MCF 10A (cell line): ENCODE data around the gene WFIKKN2. TPM values are rescaled to one million over a fixed set of nuclear protein-coding genes. Genes with fewer than 3 reads are reported as not detected.

ENCODE experiments used
- BruUV-seq: library from RNA; stranded (reverse); fragments of 400-500 nt; replicated peaks from 2 replicates; lab custom pipeline; 2021; lab: Mats Ljungman, UMichigan
- CTCF ChIA-PET: fragments of 300-600 bp; sonication (Branson Sonifier 250); formaldehyde crosslinking; extraction: SDS; loops from one replicate; lab custom pipeline; 2021; ENCODE audit warnings: antibody characterized with exemption, inconsistent platforms; lab: Yijun Ruan, JAX
- POLR2A ChIA-PET: fragments of 300-600, 350-650 bp; sonication (Branson Sonifier 250); formaldehyde crosslinking; extraction: SDS; loops from one replicate; lab custom pipeline; 2020; ENCODE audit warnings: antibody characterized with exemption, inconsistent platforms; lab: Yijun Ruan, JAX
- DNase-seq: peaks from one replicate; pipeline ENCODE4 v3.0.0-alpha.2; 2018; ENCODE audit not compliant: unreplicated experiment
- H3K27ac Mint-ChIP-seq: one replicate; pipeline ENCODE4 v1.8.0; 2022; ENCODE audit warnings: mild to moderate bottlenecking, low read depth, mixed read lengths; ENCODE audit not compliant: unreplicated experiment
- H3K27me3 Mint-ChIP-seq: one replicate; pipeline ENCODE4 v1.8.0; 2022; ENCODE audit warnings: mixed read lengths; ENCODE audit not compliant: insufficient read depth, unreplicated experiment
- H3K36me3 Mint-ChIP-seq: one replicate; pipeline ENCODE4 v1.8.0; 2022; ENCODE audit warnings: mild to moderate bottlenecking, moderate library complexity, mixed read lengths; ENCODE audit not compliant: insufficient read depth, unreplicated experiment
- H3K4me1 Mint-ChIP-seq: one replicate; pipeline ENCODE4 v1.8.0; 2022; ENCODE audit warnings: mixed read lengths; ENCODE audit not compliant: insufficient read depth, unreplicated experiment
- H3K4me3 Mint-ChIP-seq: one replicate; pipeline ENCODE4 v1.8.0; 2022; ENCODE audit warnings: mild to moderate bottlenecking, moderate library complexity, mixed read lengths; ENCODE audit not compliant: unreplicated experiment
- H3K9me3 Mint-ChIP-seq: one replicate; pipeline ENCODE4 v1.8.0; 2022; ENCODE audit warnings: mixed read lengths; ENCODE audit not compliant: unreplicated experiment
- intact Hi-C: fragments of 100-400 bp; cut with micrococcal nuclease; formaldehyde crosslinking; loops from 2 replicates; pipeline ENCODE4 v1.14.1; 2022
- total RNA-seq: library from RNA; stranded (reverse); gene quantifications from 2 replicates; pipeline ENCODE4 v1.2.3, GENCODE V29; 2022
- TF ChIP-seq, protein P1 (sequence below): fragments of 200-600 bp; IDR thresholded peaks from one replicate; pipeline ENCODE4 v1.8.0; 2022; ENCODE audit warnings: antibody characterized with exemption, mild to moderate bottlenecking; ENCODE audit not compliant: unreplicated experiment

Gene WFIKKN2
- total RNA-seq, 1 experiment from 2014 or later: not detected

DNA sequence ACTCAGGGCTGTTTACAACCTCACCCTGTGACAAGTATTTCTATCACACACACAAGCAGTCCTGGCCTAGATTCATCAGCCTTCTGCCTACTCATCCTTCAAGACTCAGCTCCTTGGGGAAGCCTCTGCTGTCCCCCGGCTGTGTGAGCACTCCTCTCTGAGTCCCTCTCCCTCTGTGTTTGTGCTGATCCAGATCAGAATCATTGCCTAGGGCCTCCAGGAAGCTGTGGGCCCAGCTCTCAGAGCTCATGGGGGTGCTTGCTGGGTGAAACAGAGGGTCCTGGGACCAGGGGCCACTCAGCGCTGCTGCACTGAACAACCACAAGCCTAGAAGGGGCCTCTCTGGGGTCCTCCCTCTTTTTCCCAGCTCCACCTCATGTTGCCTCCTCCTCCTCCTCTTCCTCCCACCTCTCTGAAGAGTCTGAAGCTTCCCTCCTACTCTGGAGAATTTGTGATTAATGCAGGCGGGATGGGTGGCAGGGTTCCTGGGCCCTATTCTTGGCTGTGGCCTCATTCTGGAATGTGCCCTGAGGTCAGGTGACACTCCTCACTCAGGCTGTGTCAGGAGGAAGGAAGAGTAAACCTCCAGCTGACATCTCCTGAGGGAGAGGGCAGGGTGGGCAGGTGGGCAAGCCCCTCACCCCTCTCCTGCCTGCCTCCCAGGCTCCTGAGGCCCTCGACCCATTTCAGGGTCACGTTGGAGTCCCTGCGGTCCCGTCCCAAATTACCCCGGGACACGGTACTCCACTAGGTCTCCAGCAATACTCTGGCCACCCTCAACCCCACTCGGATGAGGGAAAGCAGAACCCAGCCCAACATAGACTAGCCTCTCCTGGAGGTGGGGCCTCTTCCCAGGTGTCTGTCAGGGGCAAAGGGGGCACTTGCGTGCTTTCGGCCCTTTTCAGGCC lies 10.1 kb downstream of the WFIKKN2 start:
- Mint-ChIP-seq H3K27ac (no peak overlapping the region), H3K4me3 (no peak overlapping the region), H3K36me3 (no peaks in the 10 kb centered on the region), H3K4me1 (peaks cover 14% of the 10 kb centered on the region), H3K9me3 (no peaks in the 10 kb centered on the region), H3K27me3 (no peaks in the 10 kb centered on the region)
- TF ChIP-seq, protein P1, sequence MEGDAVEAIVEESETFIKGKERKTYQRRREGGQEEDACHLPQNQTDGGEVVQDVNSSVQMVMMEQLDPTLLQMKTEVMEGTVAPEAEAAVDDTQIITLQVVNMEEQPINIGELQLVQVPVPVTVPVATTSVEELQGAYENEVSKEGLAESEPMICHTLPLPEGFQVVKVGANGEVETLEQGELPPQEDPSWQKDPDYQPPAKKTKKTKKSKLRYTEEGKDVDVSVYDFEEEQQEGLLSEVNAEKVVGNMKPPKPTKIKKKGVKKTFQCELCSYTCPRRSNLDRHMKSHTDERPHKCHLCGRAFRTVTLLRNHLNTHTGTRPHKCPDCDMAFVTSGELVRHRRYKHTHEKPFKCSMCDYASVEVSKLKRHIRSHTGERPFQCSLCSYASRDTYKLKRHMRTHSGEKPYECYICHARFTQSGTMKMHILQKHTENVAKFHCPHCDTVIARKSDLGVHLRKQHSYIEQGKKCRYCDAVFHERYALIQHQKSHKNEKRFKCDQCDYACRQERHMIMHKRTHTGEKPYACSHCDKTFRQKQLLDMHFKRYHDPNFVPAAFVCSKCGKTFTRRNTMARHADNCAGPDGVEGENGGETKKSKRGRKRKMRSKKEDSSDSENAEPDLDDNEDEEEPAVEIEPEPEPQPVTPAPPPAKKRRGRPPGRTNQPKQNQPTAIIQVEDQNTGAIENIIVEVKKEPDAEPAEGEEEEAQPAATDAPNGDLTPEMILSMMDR: no peak
- intact Hi-C loops: no loop called here
- no TSS peak for BruUV-seq
- DNase-seq: no peak
- POLR2A ChIA-PET: interaction anchor here (1.0 to 1.6 kb wide), 3 partner anchors 20 to 111 kb away, joined by 3 to 5 read pairs (median 4); partner anchors contain the start of gene TOB1
- CTCF ChIA-PET: interaction anchor here (0.6 to 8.3 kb wide), 3 partner anchors 9 to 83 kb away, joined by 3 to 320 read pairs (median 3); no protein-coding TSS in a partner anchor

DNA sequence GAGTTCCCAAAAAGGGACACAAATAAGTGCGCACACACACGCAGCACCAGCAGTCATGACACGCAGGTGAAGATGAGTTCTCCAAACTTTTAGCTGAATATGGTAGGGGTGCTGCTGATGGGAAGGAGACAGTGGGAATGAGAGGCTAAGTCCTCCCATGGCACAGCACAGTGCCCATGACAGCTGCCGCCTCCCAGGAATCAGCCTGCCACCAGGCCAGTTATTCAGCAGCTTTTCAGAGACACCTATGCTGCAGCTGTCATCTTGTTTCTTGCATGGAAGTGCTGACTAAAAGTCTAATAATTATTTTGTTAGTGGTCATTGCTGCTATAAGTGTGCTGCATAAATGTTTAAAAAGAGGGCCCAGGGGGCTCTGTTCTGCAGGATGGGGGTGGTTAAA lies 12.2 kb downstream of the WFIKKN2 start:
- ChIA-PET CTCF (interaction anchor here (0.6 to 11.7 kb wide), 5 partner anchors 14 to 324 kb away, joined by 3 to 429 read pairs (median 6); no protein-coding TSS in a partner anchor), POLR2A (interaction anchor here (0.6 kb wide), 1 partner anchor 35 kb away, joined by 4 read pairs; no protein-coding TSS in a partner anchor)
- no peak for DNase-seq
- H3K27me3 Mint-ChIP-seq: no peaks in the 10 kb centered on the region
- H3K9me3 Mint-ChIP-seq: no peaks in the 10 kb centered on the region
- TF ChIP-seq, protein P1: no peak
- intact Hi-C loops: no loop called here
- H3K27ac Mint-ChIP-seq: no peak overlapping the region
- no peak overlapping the region for H3K4me3 Mint-ChIP-seq
- BruUV-seq: no TSS peak
- no peaks in the 10 kb centered on the region for H3K36me3 Mint-ChIP-seq
- H3K4me1 Mint-ChIP-seq: peaks cover 18% of the 10 kb centered on the region

DNA sequence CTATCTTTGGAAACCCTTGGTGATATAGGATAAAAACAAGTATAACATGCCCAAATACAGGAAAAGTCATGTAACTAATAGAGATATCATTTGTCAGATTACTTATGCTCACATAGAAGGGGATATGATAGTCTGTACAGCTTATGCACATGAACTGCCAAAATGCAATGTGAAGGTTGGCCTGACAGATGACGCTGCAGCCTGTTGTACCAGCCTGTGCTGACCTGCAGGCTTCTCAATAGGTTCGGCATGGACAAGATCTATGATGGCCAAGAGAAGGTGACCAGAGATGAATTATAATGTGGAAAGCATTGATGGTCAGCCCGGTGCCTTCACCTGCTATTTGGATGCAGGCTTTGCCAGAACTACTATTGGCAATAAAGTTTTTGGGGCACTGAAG lies 12.7 kb downstream of the WFIKKN2 start:
- intact Hi-C loops: no loop called here
- Mint-ChIP-seq H3K27ac (no peak overlapping the region), H3K4me1 (peaks cover 22% of the 10 kb centered on the region), H3K36me3 (no peaks in the 10 kb centered on the region), H3K9me3 (no peaks in the 10 kb centered on the region), H3K27me3 (no peaks in the 10 kb centered on the region), H3K4me3 (no peak overlapping the region)
- no peak for DNase-seq
- POLR2A ChIA-PET: interaction anchor here (0.6 to 1.0 kb wide), 4 partner anchors 17 to 85 kb away, joined by 3 to 4 read pairs (median 3); partner anchors contain the start of gene TOB1
- CTCF ChIA-PET: interaction anchor here (0.6 to 11.7 kb wide), 6 partner anchors 14 to 345 kb away, joined by 3 to 429 read pairs (median 5); no protein-coding TSS in a partner anchor
- BruUV-seq: no TSS peak
- TF ChIP-seq, protein P1: no peak

DNA sequence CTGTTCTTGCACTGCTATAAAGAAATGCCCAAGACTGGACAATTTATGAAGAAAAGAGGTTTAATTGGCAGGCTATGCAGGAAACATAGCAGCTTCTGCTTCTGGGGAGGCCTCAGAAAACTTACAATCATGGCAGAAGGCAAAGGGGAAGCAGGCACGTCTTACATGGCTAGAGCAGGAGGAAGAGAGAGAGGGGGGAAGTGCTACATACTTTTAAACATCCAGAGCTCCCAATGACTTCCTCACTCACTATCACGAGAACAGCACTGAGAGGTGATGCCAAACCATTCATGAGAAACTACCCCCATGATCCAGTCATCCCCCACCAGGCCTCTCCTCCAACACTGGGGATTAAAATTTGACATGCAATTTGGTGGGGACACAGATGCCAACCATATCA lies 13.3 kb downstream of the WFIKKN2 start:
- no peaks in the 10 kb centered on the region for H3K9me3 Mint-ChIP-seq
- H3K4me3 Mint-ChIP-seq: no peak overlapping the region
- H3K4me1 Mint-ChIP-seq: peaks cover 22% of the 10 kb centered on the region
- TF ChIP-seq, protein P1: no peak
- no peak for DNase-seq
- BruUV-seq: no TSS peak
- H3K36me3 Mint-ChIP-seq: no peaks in the 10 kb centered on the region
- H3K27ac Mint-ChIP-seq: no peak overlapping the region
- no peaks in the 10 kb centered on the region for H3K27me3 Mint-ChIP-seq
- ChIA-PET CTCF (interaction anchor here (0.5 to 11.7 kb wide), 5 partner anchors 66 to 208 kb away, joined by 3 to 429 read pairs (median 4); no protein-coding TSS in a partner anchor), POLR2A (interaction anchor here (0.6 to 1.1 kb wide), 5 partner anchors 16 to 145 kb away, joined by 3 to 4 read pairs (median 3); partner anchors contain the start of gene TOB1)
- intact Hi-C loops: no loop called here
